Astrocyte of the spinal cord (primary cell): Measurements from ENCODE around the gene CPLX4.

Experiments
- DNase-seq: peaks from one replicate; pipeline ENCODE4 v3.0.0; 2011; ENCODE audit warnings: low read depth, low spot score
- H3K4me3 ChIP-seq: 2 replicates; pipeline ENCODE4 v1.5.1; 2011; ENCODE audit warnings: low read depth, mild to moderate bottlenecking, low read length, moderate library complexity
- in situ Hi-C: cut with HindIII; loops from 2 replicates; pipeline ENCODE4 v1.10.0; 2017; ENCODE audit warnings: low sequenced_read_pairs
- TF ChIP-seq, protein P1 (sequence below): IDR thresholded peaks from 2 replicates; pipeline ENCODE4 v1.5.1; 2012; ENCODE audit warnings: low read depth, mild to moderate bottlenecking, low read length, inconsistent platforms

The CPLX4 gene

DNA sequence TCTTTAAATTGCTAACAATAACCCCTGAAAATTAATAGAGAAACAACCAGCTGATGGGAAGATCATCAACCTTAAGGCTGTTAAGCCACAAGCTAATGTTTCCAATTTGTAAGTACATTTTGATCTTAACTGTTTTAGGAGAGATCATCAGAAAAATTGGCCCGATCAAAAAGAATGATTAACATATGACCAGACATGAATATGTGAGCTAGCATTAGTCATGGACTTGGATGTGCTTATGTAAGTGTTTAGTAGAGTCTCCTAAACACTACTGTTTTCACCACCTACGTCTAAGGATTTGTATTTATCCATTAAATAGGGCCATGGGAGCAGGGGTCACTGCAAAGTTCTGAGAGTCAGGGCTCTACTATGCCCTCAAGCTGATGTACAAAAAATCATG is 36.3 kb upstream of the CPLX4 start:
- no peak for DNase-seq
- in situ Hi-C loops = no loop called here
- H3K4me3 ChIP-seq = no peak overlapping the region
- TF ChIP-seq, protein P1, sequence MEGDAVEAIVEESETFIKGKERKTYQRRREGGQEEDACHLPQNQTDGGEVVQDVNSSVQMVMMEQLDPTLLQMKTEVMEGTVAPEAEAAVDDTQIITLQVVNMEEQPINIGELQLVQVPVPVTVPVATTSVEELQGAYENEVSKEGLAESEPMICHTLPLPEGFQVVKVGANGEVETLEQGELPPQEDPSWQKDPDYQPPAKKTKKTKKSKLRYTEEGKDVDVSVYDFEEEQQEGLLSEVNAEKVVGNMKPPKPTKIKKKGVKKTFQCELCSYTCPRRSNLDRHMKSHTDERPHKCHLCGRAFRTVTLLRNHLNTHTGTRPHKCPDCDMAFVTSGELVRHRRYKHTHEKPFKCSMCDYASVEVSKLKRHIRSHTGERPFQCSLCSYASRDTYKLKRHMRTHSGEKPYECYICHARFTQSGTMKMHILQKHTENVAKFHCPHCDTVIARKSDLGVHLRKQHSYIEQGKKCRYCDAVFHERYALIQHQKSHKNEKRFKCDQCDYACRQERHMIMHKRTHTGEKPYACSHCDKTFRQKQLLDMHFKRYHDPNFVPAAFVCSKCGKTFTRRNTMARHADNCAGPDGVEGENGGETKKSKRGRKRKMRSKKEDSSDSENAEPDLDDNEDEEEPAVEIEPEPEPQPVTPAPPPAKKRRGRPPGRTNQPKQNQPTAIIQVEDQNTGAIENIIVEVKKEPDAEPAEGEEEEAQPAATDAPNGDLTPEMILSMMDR = no peak

DNA sequence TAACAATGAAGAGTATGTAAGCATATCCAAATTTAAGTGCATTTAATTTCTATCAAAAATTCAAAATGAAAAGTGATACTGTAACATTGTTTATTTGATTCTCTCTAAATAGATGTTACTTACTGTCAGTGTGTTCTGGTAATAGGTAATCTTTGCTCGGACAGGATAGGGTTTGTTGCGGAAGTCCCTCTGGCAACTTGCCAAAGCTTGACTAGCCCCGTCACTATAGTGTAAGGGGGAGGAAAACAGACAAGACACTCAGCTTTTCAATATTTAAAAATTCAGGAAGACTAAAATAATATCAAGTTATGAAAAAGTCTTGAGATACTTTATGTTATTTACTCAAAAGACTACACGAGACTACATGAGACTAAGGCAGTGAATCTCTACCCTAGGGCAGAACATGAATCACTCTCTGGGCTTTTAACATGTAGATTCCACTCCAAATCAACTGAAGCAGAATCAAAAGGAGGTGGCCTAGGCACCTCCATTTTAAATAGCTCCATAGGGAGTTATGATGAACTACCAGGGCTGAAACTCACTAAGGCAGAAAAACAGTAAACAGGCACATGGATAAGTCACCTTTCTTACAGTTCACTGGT is 34.7 kb upstream of the CPLX4 start:
- in situ Hi-C loops = no loop called here
- no peak overlapping the region for H3K4me3 ChIP-seq
- TF ChIP-seq, protein P1 = no peak
- no peak for DNase-seq

DNA sequence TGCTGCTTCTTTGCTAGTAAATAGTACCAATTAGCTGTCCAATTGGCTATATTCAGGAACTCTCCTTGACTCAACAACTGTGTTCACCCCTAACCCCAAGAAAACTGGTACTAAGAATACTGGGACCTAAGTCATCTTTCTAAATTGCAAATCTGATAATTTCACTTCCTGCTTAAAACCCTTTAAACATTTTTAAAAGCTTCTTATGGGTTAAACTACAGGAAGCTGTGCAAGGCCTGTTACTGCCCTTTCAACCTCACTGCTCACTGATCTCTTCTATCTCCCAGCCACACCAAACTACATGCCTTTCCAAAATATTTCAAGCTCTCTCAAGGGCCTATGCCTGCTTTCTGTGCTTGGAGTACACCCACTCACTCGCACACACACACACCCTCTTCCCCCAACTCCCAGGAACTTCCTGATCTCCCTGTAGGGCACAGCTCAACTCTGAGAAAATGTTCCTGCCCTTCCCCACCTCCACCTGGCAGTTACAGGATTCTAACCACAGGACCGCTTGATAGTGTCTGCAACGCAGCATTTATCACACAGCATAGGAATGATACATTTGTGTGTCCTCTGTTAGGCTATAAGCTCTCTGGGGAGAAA is 33.9 kb upstream of the CPLX4 start:
- no peak for DNase-seq
- H3K4me3 ChIP-seq = no peak overlapping the region
- TF ChIP-seq, protein P1 = no peak
- in situ Hi-C loops = no loop called here

DNA sequence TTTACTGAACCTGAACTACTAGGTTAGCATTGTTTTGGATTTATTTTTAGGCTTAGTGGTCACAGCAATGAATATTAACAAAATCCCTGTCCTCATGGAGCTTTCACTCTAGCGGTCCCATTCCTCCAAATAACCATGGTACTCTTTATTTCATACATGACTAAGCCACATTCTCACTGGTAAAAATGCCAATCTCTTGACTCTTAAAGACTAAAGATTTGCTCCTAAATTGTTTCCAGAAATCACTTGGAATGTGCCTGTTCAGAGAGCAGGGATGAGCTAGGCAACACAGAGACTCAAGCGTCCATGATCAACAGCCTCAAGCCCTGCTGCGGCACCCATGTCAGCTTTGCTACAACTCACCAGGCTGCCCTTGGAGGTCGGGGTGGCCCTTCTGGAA is 27.1 kb upstream of the CPLX4 start:
- TF ChIP-seq, protein P1 = no peak
- in situ Hi-C loops = no loop called here
- H3K4me3 ChIP-seq = no peak overlapping the region
- no peak for DNase-seq

DNA sequence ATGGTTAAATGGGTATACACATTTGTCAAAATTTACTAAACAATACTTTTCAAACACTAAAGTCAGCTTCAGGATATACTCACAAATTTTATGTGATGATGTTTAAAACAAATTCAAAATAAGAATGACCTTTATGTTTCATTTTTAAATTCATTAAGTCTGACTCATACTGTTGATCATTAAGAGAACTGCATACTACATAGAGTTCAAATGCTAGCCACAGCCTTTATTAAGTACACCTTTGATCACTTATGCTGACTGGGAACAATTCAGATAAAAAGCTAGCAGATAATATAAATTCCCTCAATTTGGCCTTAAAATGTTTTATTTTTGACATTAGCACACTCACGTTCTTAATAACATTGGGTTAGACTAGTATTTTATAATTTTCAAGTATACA is 26.5 kb upstream of the CPLX4 start:
- no peak for DNase-seq
- in situ Hi-C loops = no loop called here
- no peak overlapping the region for H3K4me3 ChIP-seq
- TF ChIP-seq, protein P1 = no peak

DNA sequence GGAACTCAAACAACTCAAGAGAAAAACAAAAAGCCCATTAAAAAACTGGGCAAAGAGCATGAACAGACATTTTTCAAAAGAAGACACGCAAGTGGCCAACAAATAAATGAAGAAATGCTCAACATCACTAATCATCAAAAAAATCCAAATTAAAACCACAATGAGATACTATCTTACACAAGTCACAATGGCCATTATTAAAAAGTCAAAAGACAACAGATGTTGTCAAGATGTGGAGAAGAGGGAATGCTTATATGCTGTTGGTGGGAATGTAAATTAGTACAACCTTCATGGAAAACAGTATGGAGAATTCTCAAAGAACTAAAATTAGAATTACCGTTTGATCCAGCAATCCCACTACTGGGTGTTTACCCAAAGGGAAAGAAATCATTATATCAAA is 25.5 kb upstream of the CPLX4 start:
- H3K4me3 ChIP-seq = no peak overlapping the region
- no peak for DNase-seq
- TF ChIP-seq, protein P1 = no peak
- in situ Hi-C loops = no loop called here
